Smooth muscle cell (in vitro differentiated cells): ENCODE results near the gene STOML2. TPM values are rescaled to one million over a fixed set of nuclear protein-coding genes. Genes with fewer than 3 reads are reported as not detected.
A peak's percentile ranks its signal among the peaks of the same experiment; 100 is the strongest.

Experiments used
- DNase-seq: peaks from one replicate; lab custom pipeline; 2025; ENCODE audit not compliant: unreplicated experiment; lab: John Stamatoyannopoulos, UW
- H2AFZ ChIP-seq: fragments of 200-600 bp; sonication (generic); 2 replicates; pipeline ENCODE4 v1.6.0; 2016; ENCODE audit warnings: antibody characterized with exemption, low read depth, mild to moderate bottlenecking
- H3F3A ChIP-seq: fragments of 200-600 bp; sonication (generic); 2 replicates; pipeline ENCODE4 v1.6.0; 2017; ENCODE audit warnings: antibody characterized with exemption, low read depth
- H3K27ac ChIP-seq: fragments of 200-600 bp; sonication (generic); 2 replicates; pipeline ENCODE4 v1.5.1; 2016; ENCODE audit warnings: low read depth, mild to moderate bottlenecking
- H3K27me3 ChIP-seq: fragments of 200-600 bp; sonication (generic); 2 replicates; pipeline ENCODE4 v1.6.1; 2016; ENCODE audit warnings: low read depth, mild to moderate bottlenecking
- H3K36me3 ChIP-seq: fragments of 200-600 bp; sonication (generic); 2 replicates; pipeline ENCODE4 v1.5.1; 2016; ENCODE audit warnings: low read depth
- H3K4me1 ChIP-seq: fragments of 200-600 bp; sonication (generic); 2 replicates; pipeline ENCODE4 v1.5.1; 2016; ENCODE audit warnings: low read depth
- H3K4me2 ChIP-seq: fragments of 200-600 bp; sonication (generic); 2 replicates; pipeline ENCODE4 v1.6.0; 2016; ENCODE audit warnings: mild to moderate bottlenecking
- H3K4me3 ChIP-seq: fragments of 200-600 bp; sonication (generic); 2 replicates; pipeline ENCODE4 v1.5.1; 2016; ENCODE audit warnings: mild to moderate bottlenecking
- H3K79me2 ChIP-seq: fragments of 200-600 bp; sonication (generic); 2 replicates; pipeline ENCODE4 v1.6.0; 2016; ENCODE audit warnings: low read depth, mild to moderate bottlenecking
- H3K9ac ChIP-seq: fragments of 200-600 bp; sonication (generic); 2 replicates; pipeline ENCODE4 v1.6.0; 2016; ENCODE audit warnings: low read depth
- H3K9me3 ChIP-seq: fragments of 200-600 bp; sonication (generic); replicated peaks from 2 replicates; pipeline ENCODE4 v1.5.1; 2016; ENCODE audit warnings: low read depth
- H4K20me1 ChIP-seq: fragments of 200-600 bp; sonication (generic); 2 replicates; pipeline ENCODE4 v1.6.0; 2016; ENCODE audit warnings: low read depth
- CTCF ChIP-seq: fragments of 200-600 bp; sonication (generic); IDR thresholded peaks from 2 replicates; pipeline ENCODE4 v1.5.1; 2017; ENCODE audit warnings: borderline replicate concordance, mild to moderate bottlenecking, antibody characterized with exemption; ENCODE audit not compliant: insufficient read depth, poor library complexity, severe bottlenecking
- WGBS: methylation state at CpG from one replicate; pipeline ENCODE4 v1.1.7; 2016; ENCODE audit warnings: low lambda C conversion rate; 5-methylcytosine and 5-hydroxymethylcytosine counted together
- polyA plus RNA-seq: library from polyadenylated mRNA; unstranded; fragments of >200 nt; fragmentation: Nextera tagmentation; extraction: Ambion mirVana; gene quantifications from 2 replicates; pipeline ENCODE4 v1.2.1, GENCODE V29; 2016
- total RNA-seq: library from RNA; depleted of rRNA; stranded (reverse); fragments of >200 nt; gene quantifications from 2 replicates; pipeline ENCODE4 v1.2.3, GENCODE V29; 2014

Gene STOML2
- total and polyA plus RNA-seq, 2 experiments from 2014 or later: 70.8 to 125 TPM

- Histone ChIP-seq H2AFZ (peak overlapping the region; percentile 70), H3F3A (peaks cover 6% of the 10 kb centered on the region), H4K20me1 (peaks cover 54% of the 10 kb centered on the region), H3K27ac (peak overlapping the region; percentile 100), H3K4me2 (peak overlapping the region; percentile 94), H3K4me1 (peaks cover 22% of the 10 kb centered on the region), H3K36me3 (peaks cover 2% of the 10 kb centered on the region), H3K9me3 (no peaks in the 10 kb centered on the region), H3K27me3 (peaks cover 4% of the 10 kb centered on the region), H3K9ac (peak overlapping the region; percentile 100), H3K79me2 (peaks cover 54% of the 10 kb centered on the region), H3K4me3 (peak overlapping the region; percentile 100)
- WGBS: 1% methylated on average over 49 of the region's 79 CpGs
- DNase-seq: peak; percentile 77
- peak; percentile 34 for TF ChIP-seq CTCF
These were observed 31.0 kb downstream of the STOML2 start for GRCh38 chr9:35071814-35072460.

- Histone ChIP-seq H3K9ac (peak overlapping the region; percentile 100), H3K27ac (peak overlapping the region; percentile 100), H3K4me1 (peaks cover 22% of the 10 kb centered on the region), H3K9me3 (no peaks in the 10 kb centered on the region), H3K27me3 (peaks cover 4% of the 10 kb centered on the region), H3K4me2 (peak overlapping the region; percentile 94), H4K20me1 (peaks cover 62% of the 10 kb centered on the region), H3K36me3 (peaks cover 3% of the 10 kb centered on the region), H2AFZ (no peak overlapping the region), H3K4me3 (peak overlapping the region; percentile 100), H3F3A (peaks cover 6% of the 10 kb centered on the region), H3K79me2 (peaks cover 57% of the 10 kb centered on the region)
- TF ChIP-seq CTCF: no peak
- 3% methylated on average over 20 of the region's 20 CpGs for WGBS
- DNase-seq: no peak
These were observed 31.8 kb downstream of the STOML2 start for GRCh38 chr9:35070823-35071813.

DNA sequence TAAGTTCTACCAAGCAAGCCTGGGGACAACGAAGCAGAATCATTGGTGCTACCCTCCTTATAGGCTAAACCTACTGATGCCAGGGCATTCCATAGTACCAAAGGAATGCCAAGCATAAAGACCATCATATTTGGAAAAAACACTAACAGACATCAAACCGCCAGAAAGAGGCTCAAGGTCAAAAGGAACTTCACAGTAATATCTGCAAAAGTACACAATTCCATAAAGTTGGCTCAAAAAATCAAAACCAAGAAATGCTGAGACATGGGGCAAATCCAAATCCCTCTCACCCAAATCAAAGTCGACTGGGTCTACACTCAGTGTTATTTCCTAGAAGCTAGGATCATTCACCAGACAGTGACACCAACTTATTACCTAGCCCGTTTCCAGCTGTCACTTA, 33.9 kb downstream of the STOML2 start:
- peak overlapping the region; percentile 94 for H3K4me2 ChIP-seq
- peak overlapping the region; percentile 4 for H3K4me3 ChIP-seq

More for the DNA sequence above, 33.9 kb downstream of the STOML2 start:
- Histone ChIP-seq H3F3A (peaks cover 6% of the 10 kb centered on the region), H3K36me3 (peaks cover 13% of the 10 kb centered on the region), H3K27me3 (peaks cover 4% of the 10 kb centered on the region), H3K4me1 (peaks cover 22% of the 10 kb centered on the region), H3K79me2 (peaks cover 76% of the 10 kb centered on the region), H3K27ac (no peak overlapping the region), H3K9me3 (no peaks in the 10 kb centered on the region), H4K20me1 (peaks cover 83% of the 10 kb centered on the region), H3K9ac (no peak overlapping the region), H2AFZ (no peak overlapping the region)
- DNase-seq: no peak
- 91% methylated on average over 4 of the region's 4 CpGs for WGBS
- TF ChIP-seq CTCF: no peak
